Measurements from ENCODE around the gene THAP3. TPM values are rescaled to one million over a fixed set of nuclear protein-coding genes. Genes with fewer than 3 reads are reported as not detected.
A peak's percentile ranks its signal among the peaks of the same experiment; 100 is the strongest.

THAP3 gene
- total RNA-seq, 4 donors from 2014 or later: 20.1 to 26.9 (median 23.4) TPM

DNA sequence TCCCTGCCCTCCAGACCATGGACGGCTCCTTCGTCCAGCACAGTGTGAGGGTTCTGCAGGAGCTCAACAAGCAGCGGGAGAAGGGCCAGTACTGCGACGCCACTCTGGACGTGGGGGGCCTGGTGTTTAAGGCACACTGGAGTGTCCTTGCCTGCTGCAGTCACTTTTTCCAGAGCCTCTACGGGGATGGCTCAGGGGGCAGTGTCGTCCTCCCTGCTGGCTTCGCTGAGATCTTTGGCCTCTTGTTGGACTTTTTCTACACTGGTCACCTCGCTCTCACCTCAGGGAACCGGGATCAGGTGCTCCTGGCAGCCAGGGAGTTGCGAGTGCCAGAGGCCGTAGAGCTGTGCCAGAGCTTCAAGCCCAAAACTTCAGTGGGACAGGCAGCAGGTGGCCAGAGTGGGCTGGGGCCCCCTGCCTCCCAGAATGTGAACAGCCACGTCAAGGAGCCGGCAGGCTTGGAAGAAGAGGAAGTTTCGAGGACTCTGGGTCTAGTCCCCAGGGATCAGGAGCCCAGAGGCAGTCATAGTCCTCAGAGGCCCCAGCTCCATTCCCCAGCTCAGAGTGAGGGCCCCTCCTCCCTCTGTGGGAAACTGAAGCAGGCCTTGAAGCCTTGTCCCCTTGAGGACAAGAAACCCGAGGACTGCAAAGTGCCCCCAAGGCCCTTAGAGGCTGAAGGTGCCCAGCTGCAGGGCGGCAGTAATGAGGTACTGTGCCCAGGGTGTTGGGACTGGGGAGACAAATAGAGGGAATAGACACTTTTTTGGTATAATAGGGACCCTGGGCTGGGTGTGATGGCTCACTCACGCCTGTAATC, 43.9 kb upstream of the THAP3 start:
- H3K4me3 ChIP-seq (ENCODE audit: low read depth, poor library complexity, severe bottlenecking): peak overlapping the region; percentile 80
- TF ChIP-seq POLR2A (IDR thresholded peaks at IDR 0.05): no peak
- TF ChIP-seq, protein P1, sequence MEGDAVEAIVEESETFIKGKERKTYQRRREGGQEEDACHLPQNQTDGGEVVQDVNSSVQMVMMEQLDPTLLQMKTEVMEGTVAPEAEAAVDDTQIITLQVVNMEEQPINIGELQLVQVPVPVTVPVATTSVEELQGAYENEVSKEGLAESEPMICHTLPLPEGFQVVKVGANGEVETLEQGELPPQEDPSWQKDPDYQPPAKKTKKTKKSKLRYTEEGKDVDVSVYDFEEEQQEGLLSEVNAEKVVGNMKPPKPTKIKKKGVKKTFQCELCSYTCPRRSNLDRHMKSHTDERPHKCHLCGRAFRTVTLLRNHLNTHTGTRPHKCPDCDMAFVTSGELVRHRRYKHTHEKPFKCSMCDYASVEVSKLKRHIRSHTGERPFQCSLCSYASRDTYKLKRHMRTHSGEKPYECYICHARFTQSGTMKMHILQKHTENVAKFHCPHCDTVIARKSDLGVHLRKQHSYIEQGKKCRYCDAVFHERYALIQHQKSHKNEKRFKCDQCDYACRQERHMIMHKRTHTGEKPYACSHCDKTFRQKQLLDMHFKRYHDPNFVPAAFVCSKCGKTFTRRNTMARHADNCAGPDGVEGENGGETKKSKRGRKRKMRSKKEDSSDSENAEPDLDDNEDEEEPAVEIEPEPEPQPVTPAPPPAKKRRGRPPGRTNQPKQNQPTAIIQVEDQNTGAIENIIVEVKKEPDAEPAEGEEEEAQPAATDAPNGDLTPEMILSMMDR (IDR thresholded peaks at IDR 0.05): no peak
- 26 to 27% methylated on average over 17 to 19 of the region's 19 CpGs for WGBS, 2 donors
- DNase-seq (ENCODE audit: low spot score in 2 of 2): peak in 1 of 2 donors; percentile 87
- intact Hi-C loops (cut with DNase I; ENCODE audit: low total_unique reads): no loop called here

DNA sequence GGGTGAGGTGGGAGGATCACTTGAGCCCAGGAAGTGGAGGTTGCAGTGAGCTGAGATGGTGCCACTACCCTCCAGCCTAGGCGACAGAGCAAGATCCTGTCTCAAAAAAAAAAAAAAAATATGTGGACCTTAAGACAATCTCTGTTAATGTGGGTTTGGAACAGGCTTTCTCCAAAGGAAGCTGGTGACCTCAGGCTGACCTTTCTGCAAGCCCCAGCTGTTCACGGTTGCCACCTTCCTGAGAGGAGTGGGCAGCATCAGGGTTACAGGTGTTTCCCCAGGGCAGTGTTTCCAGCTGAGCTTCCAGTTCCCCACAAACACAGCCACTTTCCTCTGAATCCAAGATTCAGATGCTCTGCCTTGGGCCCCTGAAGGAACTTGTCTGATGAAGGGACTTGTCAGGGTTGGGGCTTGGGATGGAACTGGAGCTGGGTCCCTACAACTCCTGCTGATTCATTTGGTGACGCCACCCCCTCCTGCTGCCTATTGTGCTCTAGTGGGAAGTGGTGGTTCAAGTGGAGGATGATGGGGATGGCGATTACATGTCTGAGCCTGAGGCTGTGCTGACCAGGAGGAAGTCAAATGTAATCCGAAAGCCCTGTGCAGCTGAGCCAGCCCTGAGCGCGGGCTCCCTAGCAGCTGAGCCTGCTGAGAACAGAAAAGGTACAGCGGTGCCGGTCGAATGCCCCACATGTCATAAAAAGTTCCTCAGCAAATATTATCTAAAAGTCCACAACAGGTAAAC, 42.9 kb upstream of the THAP3 start:
- no peak overlapping the region for H3K4me3 ChIP-seq (ENCODE audit: low read depth, poor library complexity, severe bottlenecking)
- WGBS, 2 donors: 69 to 72% methylated on average over 10 of the region's 10 CpGs
- no peak for DNase-seq (ENCODE audit: low spot score in 2 of 2)
- intact Hi-C loops (cut with DNase I; ENCODE audit: low total_unique reads): no loop called here
- no peak for TF ChIP-seq POLR2A (IDR thresholded peaks at IDR 0.05)
- TF ChIP-seq, protein P1 (IDR thresholded peaks at IDR 0.05): no peak

DNA sequence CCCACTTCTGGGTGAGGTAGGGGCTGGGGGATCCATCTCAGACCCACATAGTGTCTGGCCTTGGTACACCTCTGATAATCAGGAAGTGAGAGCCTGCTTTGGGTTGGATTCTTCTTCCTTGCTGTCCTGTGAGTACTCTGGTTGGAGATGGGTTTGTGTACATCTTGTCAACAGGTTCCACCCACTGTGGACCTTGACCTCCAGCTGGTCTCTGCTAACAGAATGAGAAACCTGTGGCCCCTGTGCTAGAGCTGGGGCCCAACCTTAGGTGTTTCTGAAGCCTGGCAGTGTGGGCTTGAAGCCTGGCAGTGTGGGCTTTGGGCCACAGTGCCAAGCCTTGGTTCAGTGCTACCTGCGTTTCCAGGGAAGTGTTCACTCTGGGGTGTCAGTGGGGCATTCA, 42.3 kb upstream of the THAP3 start:
- WGBS, 2 donors: 85 to 86% methylated on average over 1 of the region's 1 CpG

DNA sequence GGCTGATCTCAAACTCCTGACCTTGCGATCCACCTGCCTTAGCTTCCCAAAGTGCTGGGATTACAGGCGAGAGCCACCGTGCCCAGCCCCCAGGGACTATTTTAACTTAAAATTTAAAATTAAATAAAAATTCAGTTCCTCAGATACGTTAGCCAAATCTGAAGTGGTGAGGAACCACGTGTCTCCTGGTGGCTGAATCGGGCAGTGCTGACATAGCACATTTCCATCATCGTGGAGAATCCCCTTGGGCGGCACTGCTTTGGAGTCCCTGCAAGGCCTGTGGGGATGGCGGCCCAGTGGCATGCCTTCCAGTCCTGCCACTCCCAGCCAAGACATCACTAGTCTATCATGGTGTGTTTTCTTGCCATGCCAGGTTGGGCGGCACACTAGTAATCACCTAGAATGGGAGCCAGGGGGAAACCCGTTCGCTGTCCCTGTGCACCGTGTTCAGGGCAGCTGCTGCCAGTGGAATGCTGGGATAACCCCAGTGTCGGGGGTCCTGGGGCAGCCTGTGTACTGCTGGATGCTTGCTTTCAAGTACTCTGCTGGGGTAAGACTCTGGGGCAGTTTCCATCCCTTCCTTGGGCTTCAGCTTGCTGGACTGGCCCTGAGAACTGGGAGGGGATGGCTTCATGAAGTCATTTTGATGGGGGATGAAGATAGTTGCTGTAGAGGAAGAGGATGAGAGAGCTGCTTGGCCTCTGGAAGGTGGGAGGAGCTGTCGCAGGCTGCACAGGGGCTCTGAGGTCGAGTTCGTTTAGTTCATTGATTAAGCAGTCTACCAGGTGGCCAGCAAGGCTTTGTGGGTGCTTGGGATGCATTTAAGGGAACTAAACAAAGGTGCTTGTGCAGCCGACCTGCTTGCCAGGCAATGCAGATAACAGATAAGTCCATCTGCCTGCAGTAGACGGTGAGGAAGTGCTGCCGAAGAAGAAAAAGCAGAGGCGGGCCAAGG, 40.3 kb upstream of the THAP3 start:
- WGBS, 2 donors: 56 to 61% methylated on average over 21 of the region's 21 CpGs
- TF ChIP-seq, protein P1 (IDR thresholded peaks at IDR 0.05): no peak
- no peak for TF ChIP-seq POLR2A (IDR thresholded peaks at IDR 0.05)
- H3K4me3 ChIP-seq (ENCODE audit: low read depth, poor library complexity, severe bottlenecking): no peak overlapping the region
- no peak for DNase-seq (ENCODE audit: low spot score in 2 of 2)
- intact Hi-C loops (cut with DNase I; ENCODE audit: low total_unique reads): no loop called here

More for the DNA sequence above, 42.3 kb upstream of the THAP3 start:
- intact Hi-C loops (cut with DNase I; ENCODE audit: low total_unique reads): no loop called here
- no peak for DNase-seq (ENCODE audit: low spot score in 2 of 2)
- H3K4me3 ChIP-seq (ENCODE audit: low read depth, poor library complexity, severe bottlenecking): no peak overlapping the region
- TF ChIP-seq, protein P1 (IDR thresholded peaks at IDR 0.05): no peak
- TF ChIP-seq POLR2A (IDR thresholded peaks at IDR 0.05): no peak

DNA sequence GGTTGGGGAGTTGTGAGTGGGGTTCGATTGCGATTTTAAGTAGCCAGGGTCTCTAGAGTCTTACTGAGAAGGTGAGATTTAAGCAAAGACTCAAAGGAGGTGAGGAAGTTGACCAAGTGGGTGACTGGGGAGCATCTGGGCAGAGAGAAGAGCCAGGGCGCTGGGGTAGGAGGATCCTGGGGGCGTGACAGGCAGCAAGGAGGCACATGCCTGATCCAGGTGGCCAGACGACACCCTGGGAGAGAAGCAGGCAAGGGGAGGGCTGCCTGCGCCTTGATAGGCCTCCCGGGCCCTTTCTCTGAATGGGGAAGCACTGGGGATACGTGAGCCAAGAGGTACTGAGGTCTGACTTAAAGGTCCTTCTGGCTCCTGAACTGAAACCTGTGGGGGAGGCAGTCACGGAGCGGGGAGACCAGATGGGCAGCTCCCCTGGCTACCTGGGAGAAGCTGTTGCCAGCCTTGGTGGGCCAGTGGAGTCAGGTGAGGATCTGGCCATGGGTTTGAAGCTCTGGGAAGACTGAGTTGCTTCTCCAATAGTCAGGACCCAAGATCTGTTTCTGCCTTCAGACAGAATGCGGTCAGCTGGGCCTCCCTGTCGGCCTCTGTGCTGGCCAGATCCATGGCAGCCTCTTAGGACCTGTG, 39.5 kb upstream of the THAP3 start:
- intact Hi-C loops (cut with DNase I; ENCODE audit: low total_unique reads): no loop called here
- no peak for DNase-seq (ENCODE audit: low spot score in 2 of 2)
- 55 to 70% methylated on average over 12 of the region's 12 CpGs for WGBS, 2 donors
- TF ChIP-seq, protein P1 (IDR thresholded peaks at IDR 0.05): no peak
- TF ChIP-seq POLR2A (IDR thresholded peaks at IDR 0.05): no peak
- H3K4me3 ChIP-seq (ENCODE audit: low read depth, poor library complexity, severe bottlenecking): no peak overlapping the region

Data from lower leg skin (tissue), 4 donors.